ENCODE measurements around the gene DPM3. TPM values are rescaled to one million over a fixed set of nuclear protein-coding genes. Genes with fewer than 3 reads are reported as not detected.

DPM3 gene
- total RNA-seq, 1 donor from 2014 or later: 43.7 TPM

DNA sequence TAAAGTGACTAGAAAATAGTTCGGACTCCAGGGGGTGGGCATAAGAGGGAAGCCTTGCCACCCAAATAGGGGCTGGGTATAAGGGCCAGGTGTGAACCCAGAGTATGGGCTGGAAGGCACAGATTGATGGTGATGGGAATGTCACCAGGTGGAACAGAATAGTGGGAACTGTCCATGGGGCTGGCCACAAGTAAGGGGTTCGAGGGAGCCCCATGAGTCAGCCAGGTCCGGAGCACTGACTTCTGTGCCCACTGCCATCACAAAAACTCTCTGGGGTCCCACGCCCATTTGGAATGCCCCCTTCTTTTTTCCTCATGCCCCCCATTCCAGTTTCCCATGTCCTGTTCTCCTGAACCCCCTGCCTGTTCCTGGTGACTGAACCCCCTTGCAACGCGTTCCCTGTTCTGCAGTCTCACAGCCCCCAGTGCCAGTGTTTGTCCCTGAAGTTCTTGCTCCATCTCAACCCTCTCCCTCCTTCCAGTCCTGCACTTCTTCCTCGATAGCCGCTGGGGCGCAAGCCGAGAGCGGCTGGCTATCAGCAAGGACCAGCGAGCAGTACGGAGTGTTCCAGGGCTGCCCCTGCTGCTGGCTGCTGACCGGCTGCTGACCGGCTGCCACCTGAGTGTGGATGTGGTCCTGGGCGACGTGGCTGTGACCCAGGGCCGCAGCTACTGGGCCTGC is 41.2 kb upstream of the DPM3 start:
- Mint-ChIP-seq H3K27ac (no peak overlapping the region), H3K9me3 (no peaks in the 10 kb centered on the region), H3K27me3 (ENCODE audit: insufficient read depth) (peaks cover 2% of the 10 kb centered on the region), H3K4me3 (no peak overlapping the region), H3K36me3 (ENCODE audit: low read depth) (peaks cover 35% of the 10 kb centered on the region), H3K4me1 (ENCODE audit: low read depth) (peaks cover 13% of the 10 kb centered on the region)
- no peak for DNase-seq (ENCODE audit: low spot score)
- intact Hi-C loops (cut with micrococcal nuclease): no loop called here

DNA sequence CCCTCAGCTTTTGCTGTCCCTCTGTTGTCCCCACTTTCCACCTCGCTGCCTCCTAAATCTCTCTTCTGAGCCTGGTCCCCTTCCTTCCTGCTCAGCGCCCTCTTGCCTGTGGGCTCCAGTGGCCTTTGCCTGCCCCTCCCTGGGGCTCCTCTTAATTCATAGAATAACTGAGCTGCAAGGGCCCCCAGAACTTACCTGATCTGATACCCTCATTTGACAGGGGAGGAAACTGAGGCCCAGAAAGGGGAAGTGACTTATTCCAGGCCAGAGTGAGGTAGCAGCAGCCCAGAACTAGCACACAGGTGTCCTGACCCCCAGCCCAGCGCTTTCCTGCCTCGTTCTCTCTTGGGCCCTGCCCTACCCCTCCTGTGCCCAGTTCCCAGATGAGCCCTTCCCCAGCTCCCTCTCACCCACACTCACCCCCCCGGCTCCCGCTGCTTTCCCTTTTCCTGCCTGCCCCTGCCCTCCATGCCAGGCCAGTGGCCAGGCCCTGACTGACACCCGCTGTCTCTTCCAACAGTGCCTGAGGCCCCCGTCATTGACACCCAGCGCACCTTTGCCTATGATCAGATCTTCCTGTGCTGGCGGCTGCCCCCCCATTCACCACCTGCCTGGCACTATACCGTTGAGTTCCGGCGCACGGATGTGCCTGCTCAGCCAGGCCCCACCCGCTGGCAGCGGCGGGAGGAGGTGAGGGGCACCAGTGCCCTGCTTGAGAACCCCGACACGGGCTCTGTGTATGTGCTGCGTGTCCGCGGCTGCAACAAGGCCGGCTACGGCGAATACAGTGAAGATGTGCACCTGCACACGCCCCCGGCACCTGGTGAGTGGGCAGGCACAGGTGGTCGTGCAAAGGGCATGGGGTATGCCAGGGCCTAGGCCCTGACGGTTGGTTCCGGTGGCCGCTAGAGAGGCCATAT is 39.0 kb upstream of the DPM3 start:
- peaks cover 37% of the 10 kb centered on the region for H3K36me3 Mint-ChIP-seq (ENCODE audit: low read depth)

DNA sequence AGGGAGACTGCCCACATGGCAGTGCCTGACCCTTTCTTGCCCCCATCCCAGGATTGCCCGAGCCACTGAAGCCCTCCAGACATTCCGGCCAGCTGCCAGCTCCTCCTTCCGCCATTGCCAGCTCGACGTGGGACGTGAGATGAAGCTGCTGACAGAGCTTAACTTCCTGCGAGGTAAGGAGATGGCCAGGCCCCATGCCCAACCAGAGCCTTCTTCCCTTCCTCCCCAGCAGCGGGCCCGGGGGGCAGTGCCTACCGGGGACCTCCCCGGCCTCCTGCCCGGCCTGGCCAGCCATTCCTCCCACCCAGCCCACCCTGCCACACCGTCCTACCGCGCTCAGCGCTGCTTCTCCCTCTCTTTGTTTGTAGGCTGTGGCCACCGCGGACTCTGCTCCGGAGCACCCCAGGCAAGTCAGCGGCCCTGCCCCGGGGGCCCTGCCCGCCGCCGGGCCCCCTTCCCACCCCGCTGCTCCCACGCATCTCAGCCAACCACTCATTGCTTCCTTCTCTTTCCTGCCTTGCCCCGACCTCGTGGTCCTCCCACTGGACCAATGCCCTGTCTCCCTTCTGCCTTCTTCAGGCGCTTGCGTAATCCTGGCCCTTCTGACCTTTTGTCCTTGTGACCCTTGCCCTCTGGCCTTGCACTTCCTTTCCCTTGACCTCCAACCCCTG is 38.2 kb upstream of the DPM3 start:
- DNase-seq (ENCODE audit: low spot score): no peak
- intact Hi-C loops (cut with micrococcal nuclease): loop anchor here (1.0 to 10.0 kb wide), 2 partner anchors 9 to 574 kb away; partner anchors contain the start of gene ADAR
- Mint-ChIP-seq H3K4me1 (ENCODE audit: low read depth) (peaks cover 31% of the 10 kb centered on the region), H3K27ac (peak overlapping the region; percentile 36), H3K4me3 (no peak overlapping the region), H3K9me3 (no peaks in the 10 kb centered on the region), H3K27me3 (ENCODE audit: insufficient read depth) (peaks cover 2% of the 10 kb centered on the region), H3K36me3 (ENCODE audit: low read depth) (peaks cover 37% of the 10 kb centered on the region)

More for the DNA sequence above, 39.0 kb upstream of the DPM3 start:
- H3K27ac Mint-ChIP-seq: peak overlapping the region; percentile 48
- intact Hi-C loops (cut with micrococcal nuclease): loop anchor here (1.0 to 10.0 kb wide), 2 partner anchors 8 to 575 kb away; partner anchors contain the start of gene ADAR
- H3K9me3 Mint-ChIP-seq: no peaks in the 10 kb centered on the region
- DNase-seq (ENCODE audit: low spot score): no peak
- peaks cover 30% of the 10 kb centered on the region for H3K4me1 Mint-ChIP-seq (ENCODE audit: low read depth)
- H3K4me3 Mint-ChIP-seq: no peak overlapping the region
- peaks cover 2% of the 10 kb centered on the region for H3K27me3 Mint-ChIP-seq (ENCODE audit: insufficient read depth)

DNA sequence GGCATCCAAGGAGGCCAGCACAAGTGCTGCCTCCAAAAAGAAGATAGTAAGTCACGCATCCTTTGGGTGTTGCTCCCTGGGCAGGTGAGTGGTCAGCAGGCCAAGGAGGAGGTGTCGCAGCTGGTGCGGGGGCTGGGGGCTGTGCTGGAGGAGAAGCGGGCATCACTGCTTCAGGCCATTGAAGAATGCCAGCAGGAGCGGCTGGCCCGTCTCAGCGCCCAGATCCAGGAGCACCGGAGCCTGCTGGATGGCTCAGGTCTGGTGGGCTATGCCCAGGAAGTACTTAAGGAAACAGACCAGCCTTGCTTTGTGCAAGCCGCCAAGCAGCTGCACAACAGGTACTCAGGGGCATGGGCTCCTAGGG is 37.6 kb upstream of the DPM3 start:
- peaks cover 33% of the 10 kb centered on the region for H3K36me3 Mint-ChIP-seq (ENCODE audit: low read depth)
- no peak for DNase-seq (ENCODE audit: low spot score)
- intact Hi-C loops (cut with micrococcal nuclease): loop anchor here (10.0 kb wide), 1 partner anchor 573 kb away; the partner anchor contains the start of gene ADAR
- no peak overlapping the region for H3K4me3 Mint-ChIP-seq
- H3K27me3 Mint-ChIP-seq (ENCODE audit: insufficient read depth): peaks cover 2% of the 10 kb centered on the region
- no peak overlapping the region for H3K27ac Mint-ChIP-seq
- no peaks in the 10 kb centered on the region for H3K9me3 Mint-ChIP-seq
- peaks cover 37% of the 10 kb centered on the region for H3K4me1 Mint-ChIP-seq (ENCODE audit: low read depth)

DNA sequence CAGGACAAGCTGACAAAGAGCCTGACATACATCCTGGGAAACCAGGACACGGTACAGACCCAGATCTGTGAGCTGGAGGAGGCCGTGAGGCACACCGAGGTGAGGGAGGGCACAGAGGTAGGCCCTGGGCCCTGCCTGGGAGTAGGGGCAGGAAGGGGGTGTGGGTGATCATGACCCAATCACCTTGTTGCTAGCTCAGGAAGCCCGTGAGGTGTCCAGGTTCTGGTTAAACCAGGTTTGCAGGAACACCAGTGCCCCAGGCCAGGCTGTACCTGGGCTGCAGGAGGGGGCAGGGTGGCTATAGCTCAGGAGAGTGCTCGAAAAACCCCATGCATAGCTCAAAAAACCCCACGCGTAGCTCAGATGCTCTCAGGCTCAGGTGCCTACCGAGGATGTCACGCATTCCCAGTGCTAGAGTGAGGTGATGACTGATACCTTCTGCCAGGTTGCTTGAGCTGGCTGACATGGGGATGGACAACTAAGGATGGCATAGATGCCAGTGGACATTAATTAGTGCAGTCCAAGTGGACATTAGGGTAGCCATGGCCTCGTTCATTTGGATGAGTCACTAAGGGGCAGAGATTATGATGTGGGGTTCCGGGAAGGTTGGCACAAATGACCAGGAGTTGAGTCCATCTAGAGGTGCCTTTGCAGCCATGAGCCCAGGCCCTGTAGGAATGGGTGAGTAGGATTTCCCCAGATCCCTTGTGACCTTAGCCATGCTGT is 37.0 kb upstream of the DPM3 start:
- intact Hi-C loops (cut with micrococcal nuclease): loop anchor here (10.0 kb wide), 1 partner anchor 573 kb away; the partner anchor contains the start of gene ADAR
- Mint-ChIP-seq H3K27ac (no peak overlapping the region), H3K27me3 (ENCODE audit: insufficient read depth) (peaks cover 2% of the 10 kb centered on the region), H3K4me3 (no peak overlapping the region), H3K4me1 (ENCODE audit: low read depth) (peaks cover 40% of the 10 kb centered on the region), H3K36me3 (ENCODE audit: low read depth) (peaks cover 32% of the 10 kb centered on the region), H3K9me3 (no peaks in the 10 kb centered on the region)
- DNase-seq (ENCODE audit: low spot score): no peak

DNA sequence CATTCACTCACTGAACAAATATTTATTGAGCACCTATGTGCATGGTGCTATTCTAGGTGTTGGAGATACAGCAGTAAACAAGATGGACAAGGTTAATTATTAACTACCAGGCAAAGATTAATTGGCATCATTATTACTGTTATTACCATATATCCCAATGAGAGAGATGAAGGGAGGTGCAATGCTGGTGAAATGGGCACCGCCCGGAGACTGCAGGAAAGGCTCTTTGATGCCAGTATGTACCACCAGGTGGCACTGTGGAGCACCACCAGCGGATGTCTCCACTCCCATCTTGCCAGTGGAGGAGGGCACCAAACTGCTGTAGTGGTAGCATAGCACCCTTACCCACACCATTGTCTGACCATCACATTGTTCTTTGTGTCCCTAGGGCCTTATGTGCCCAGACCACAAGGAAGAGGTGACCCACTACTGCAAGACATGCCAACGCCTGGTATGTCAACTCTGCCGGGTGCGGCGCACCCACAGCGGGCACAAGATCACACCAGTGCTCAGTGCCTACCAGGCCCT is 36.3 kb upstream of the DPM3 start:
- Mint-ChIP-seq H3K4me3 (peak overlapping the region; percentile 69), H3K27me3 (ENCODE audit: insufficient read depth) (peaks cover 2% of the 10 kb centered on the region), H3K36me3 (ENCODE audit: low read depth) (peaks cover 31% of the 10 kb centered on the region), H3K27ac (peak overlapping the region; percentile 25), H3K4me1 (ENCODE audit: low read depth) (peaks cover 47% of the 10 kb centered on the region), H3K9me3 (no peaks in the 10 kb centered on the region)
- intact Hi-C loops (cut with micrococcal nuclease): loop anchor here (1.0 to 10.0 kb wide), 3 partner anchors 17 to 572 kb away; partner anchors contain the start of gene ADAR
- DNase-seq (ENCODE audit: low spot score): peak; percentile 74

DNA sequence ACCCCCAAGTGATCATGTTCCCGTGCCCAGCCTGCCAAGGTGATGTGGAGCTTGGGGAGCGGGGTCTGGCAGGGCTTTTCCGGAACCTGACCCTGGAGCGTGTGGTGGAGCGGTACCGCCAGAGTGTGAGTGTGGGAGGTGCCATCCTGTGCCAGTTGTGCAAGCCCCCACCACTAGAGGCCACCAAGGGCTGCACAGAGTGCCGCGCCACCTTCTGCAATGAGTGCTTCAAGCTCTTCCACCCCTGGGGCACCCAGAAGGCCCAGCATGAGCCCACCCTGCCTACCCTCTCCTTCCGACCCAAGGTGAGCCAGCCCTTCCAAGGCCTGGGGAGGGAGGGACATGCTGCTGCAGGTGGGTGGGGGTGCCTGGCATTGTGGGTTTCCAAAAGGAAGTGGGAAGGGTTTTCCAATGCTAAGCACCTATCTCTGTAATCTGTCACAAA is 35.6 kb upstream of the DPM3 start:
- Mint-ChIP-seq H3K36me3 (ENCODE audit: low read depth) (peaks cover 31% of the 10 kb centered on the region), H3K4me1 (ENCODE audit: low read depth) (peaks cover 43% of the 10 kb centered on the region), H3K27ac (peak overlapping the region; percentile 25), H3K9me3 (no peaks in the 10 kb centered on the region), H3K4me3 (peak overlapping the region; percentile 69), H3K27me3 (ENCODE audit: insufficient read depth) (peaks cover 2% of the 10 kb centered on the region)
- intact Hi-C loops (cut with micrococcal nuclease): loop anchor here (1.0 to 10.0 kb wide), 3 partner anchors 17 to 571 kb away; partner anchors contain the start of gene ADAR
- no peak for DNase-seq (ENCODE audit: low spot score)

DNA sequence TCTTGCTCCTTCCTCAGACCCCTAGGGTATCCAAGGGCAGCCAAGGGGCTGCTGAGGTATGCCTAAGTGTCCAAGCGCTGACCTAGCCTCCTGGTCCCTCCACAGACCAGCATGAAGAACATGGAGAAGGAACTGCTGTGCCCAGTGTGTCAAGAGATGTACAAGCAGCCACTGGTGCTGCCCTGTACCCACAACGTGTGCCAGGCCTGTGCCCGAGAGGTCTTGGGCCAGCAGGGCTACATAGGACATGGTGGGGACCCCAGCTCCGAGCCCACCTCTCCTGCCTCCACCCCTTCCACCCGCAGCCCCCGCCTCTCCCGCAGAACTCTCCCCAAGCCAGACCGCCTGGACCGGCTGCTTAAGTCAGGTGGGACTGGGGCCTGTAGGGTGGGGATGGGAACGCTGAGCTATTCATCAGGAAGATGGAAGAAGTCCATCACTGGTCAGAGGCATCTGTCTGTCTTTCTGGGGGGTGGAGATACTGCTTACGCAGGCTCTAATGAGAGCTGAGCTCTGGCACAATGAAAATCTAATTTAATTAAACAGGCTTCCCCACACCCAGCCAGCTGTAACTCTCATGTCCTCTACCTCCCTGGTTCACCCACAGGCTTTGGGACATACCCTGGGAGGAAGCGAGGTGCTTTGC is 35.1 kb upstream of the DPM3 start:
- no peak for DNase-seq (ENCODE audit: low spot score)

DNA sequence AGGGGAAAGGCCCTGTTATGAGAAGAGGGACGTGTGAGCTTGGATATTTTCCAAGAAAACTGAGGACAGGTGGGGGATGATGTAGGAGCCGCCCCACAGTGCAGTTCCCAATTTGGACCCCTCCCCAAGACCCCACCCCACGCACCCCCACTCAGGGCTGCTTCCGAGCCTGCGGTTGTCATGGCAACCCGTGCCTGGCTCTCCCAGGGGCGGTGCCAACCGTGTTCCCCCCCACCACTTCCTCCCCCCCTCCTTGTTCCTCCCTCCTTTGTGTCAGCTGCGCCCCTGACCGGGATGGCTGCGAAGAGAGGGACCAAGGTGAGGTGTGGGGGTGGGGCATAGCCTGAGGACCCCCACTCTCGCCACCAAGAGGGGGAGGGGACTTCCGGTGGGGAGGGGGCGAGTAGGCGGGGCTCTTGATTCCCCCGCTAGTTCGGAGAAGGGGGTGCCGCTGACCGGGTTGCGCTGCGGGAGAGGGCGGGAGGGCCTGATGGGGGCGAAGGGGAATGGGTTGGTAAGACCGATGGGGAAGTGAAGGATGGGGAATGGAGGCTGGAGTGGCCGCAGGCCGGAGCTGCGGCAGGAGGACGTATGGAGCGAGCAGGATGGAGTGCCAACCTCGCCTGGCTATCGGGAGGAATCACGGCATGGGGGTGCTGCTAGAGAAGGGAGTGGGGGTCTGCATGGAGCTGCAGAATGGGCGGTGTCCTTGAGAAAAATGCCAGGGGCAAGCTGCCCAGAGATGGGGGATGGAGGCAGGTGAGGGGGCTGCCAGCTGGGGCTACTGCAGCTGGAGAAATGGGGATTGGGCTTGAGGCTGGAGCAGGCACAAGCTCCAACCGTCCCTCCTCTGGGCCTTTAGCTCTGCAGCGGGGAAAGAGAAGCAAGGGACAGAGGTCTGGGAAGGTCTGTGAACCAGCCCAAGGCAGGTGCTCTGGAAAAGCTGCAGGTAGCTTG is 34.3 kb upstream of the DPM3 start:
- Mint-ChIP-seq H3K9me3 (no peaks in the 10 kb centered on the region), H3K27me3 (ENCODE audit: insufficient read depth) (peaks cover 2% of the 10 kb centered on the region), H3K4me3 (peak overlapping the region; percentile 96), H3K36me3 (ENCODE audit: low read depth) (peaks cover 32% of the 10 kb centered on the region), H3K4me1 (ENCODE audit: low read depth) (peaks cover 46% of the 10 kb centered on the region), H3K27ac (peak overlapping the region; percentile 78)
- peak; percentile 50 for DNase-seq (ENCODE audit: low spot score)
- intact Hi-C loops (cut with micrococcal nuclease): loop anchor here (5.0 to 10.0 kb wide), 3 partner anchors 167 to 573 kb away; partner anchors contain the start of gene ADAR

More for the DNA sequence above, 35.1 kb upstream of the DPM3 start:
- H3K4me1 Mint-ChIP-seq (ENCODE audit: low read depth): peaks cover 44% of the 10 kb centered on the region
- intact Hi-C loops (cut with micrococcal nuclease): loop anchor here (10.0 kb wide), 1 partner anchor 571 kb away; the partner anchor contains the start of gene ADAR
- H3K27me3 Mint-ChIP-seq (ENCODE audit: insufficient read depth): peaks cover 2% of the 10 kb centered on the region
- peak overlapping the region; percentile 96 for H3K4me3 Mint-ChIP-seq
- no peaks in the 10 kb centered on the region for H3K9me3 Mint-ChIP-seq
- no peak overlapping the region for H3K27ac Mint-ChIP-seq
- H3K36me3 Mint-ChIP-seq (ENCODE audit: low read depth): peaks cover 32% of the 10 kb centered on the region

DNA sequence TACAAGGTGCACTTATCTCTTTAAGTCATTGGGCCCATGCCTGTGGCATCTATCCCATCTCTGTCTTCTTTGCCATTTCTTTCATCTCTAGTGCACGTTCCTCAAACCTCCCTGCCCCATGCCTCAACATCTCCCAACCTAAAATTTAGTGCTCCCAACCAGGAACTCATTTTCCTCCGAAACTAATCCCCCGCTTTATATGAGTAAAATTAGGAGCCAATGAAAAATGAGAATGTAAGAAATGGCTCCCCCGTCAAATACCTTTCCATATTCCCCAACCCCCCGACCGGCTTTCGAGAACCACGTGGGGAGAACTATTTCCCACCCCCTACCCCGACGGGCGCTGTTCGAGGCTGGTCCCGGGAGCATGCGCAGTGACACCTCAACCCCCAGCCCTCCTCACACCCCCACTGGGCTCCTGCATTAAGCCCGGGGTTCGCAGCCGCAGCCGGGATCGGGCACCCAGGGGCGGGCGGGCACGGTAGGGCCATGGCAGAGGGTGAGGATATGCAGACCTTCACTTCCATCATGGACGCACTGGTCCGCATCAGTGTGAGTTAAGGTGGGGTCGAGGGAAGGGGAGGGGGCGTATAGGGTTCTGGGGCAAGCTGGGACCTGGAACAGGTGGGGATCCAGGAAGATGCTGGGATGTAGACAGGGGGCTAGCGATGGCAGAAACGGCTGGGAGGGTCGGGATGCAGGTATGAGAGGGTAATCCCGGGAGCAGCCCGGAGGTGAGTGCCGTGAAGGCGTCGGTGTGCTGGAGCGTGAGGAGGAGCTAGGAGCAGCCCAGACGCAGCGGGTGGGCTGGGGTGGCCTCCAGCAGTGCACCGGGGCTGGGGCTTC is 33.4 kb upstream of the DPM3 start, which contains the start of gene TRIM46:
TSS of gene TRIM46 (plus strand) at position 372 of the 846 bp plus-strand sequence. CDS start at position 490, 118 bp downstream.
- H3K27me3 Mint-ChIP-seq (ENCODE audit: insufficient read depth): no peaks in the 10 kb centered on the region
- H3K36me3 Mint-ChIP-seq (ENCODE audit: low read depth): peaks cover 31% of the 10 kb centered on the region
- H3K4me1 Mint-ChIP-seq (ENCODE audit: low read depth): peaks cover 46% of the 10 kb centered on the region
- H3K4me3 Mint-ChIP-seq: peak within 1 kb of the TSS; percentile 96
- peak within 1 kb of the TSS; percentile 97 for H3K27ac Mint-ChIP-seq
- intact Hi-C loops (cut with micrococcal nuclease): loop anchor here (1.0 to 10.0 kb wide), 10 partner anchors 33 to 574 kb away; partner anchors contain the start of genes ADAR, DPM3, EFNA4 and MTX1
- peak; percentile 69 for DNase-seq (ENCODE audit: low spot score)
- H3K9me3 Mint-ChIP-seq: no peaks in the 10 kb centered on the region
